ENCODE results near the gene COL4A3. TPM values are rescaled to one million over a fixed set of nuclear protein-coding genes. Genes with fewer than 3 reads are reported as not detected.

Gene COL4A3
- total and polyA plus RNA-seq, 2 experiments from 2014 or later, result 0.29 TPM; not detected in 1

DNA sequence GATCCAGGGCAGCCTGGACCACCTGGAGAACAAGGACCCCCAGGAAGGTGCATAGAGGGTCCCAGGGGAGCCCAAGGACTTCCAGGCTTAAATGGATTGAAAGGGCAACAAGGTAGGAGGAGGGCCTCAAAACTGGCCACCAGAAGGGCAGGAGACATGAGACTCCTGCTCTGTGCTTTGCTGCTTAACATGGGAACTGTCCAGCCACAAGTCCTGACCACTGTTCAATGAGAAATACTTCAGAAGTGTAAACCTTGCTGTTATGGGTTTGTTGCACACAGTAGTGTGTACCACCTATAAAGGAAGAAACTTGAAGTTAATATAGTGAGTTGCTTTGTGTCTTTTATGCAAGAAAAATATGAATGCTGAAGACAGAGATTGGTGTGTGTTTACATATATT lies 116.5 kb downstream of the COL4A3 start:
- Histone ChIP-seq H3K27ac (no peak overlapping the region), H3K4me1 (ENCODE audit: low read depth) (no peaks in the 10 kb centered on the region), H3K9me3 (ENCODE audit: low read depth) (no peaks in the 10 kb centered on the region), H3K4me3 (no peak overlapping the region), H3K27me3 (no peaks in the 10 kb centered on the region), H3K36me3 (no peaks in the 10 kb centered on the region)
- peak; percentile 12 to 54 for DNase-seq (ENCODE audit: low read depth in 1 of 2, low spot score in 1 of 2)
- TF ChIP-seq, protein P1, sequence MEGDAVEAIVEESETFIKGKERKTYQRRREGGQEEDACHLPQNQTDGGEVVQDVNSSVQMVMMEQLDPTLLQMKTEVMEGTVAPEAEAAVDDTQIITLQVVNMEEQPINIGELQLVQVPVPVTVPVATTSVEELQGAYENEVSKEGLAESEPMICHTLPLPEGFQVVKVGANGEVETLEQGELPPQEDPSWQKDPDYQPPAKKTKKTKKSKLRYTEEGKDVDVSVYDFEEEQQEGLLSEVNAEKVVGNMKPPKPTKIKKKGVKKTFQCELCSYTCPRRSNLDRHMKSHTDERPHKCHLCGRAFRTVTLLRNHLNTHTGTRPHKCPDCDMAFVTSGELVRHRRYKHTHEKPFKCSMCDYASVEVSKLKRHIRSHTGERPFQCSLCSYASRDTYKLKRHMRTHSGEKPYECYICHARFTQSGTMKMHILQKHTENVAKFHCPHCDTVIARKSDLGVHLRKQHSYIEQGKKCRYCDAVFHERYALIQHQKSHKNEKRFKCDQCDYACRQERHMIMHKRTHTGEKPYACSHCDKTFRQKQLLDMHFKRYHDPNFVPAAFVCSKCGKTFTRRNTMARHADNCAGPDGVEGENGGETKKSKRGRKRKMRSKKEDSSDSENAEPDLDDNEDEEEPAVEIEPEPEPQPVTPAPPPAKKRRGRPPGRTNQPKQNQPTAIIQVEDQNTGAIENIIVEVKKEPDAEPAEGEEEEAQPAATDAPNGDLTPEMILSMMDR (IDR thresholded peaks at IDR 0.05; ENCODE audit: low read depth, low read length), result no peak

DNA sequence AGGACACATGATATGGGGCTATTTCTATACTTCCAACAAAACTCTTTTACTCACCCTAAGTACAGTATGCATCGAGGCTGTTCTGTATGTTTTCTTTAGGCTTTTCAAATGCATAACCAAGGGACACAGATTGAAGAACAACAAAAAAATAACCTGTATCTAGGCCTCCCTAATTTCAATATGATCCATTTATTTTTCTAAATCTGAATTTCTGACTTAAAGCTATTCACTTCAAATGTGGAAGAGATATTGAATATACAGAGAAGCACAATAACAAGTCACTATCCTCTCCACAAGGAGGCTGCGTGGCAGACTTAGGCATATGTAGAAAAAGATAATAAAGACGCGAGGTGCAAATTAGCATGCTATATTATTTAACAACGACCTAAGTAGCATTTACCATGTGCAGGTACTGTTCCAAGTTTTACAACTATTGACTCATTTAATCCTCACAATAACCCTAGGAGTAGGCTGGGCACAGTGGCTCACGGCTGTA lies 121.4 kb downstream of the COL4A3 start:
- no peaks in the 10 kb centered on the region for H3K36me3 ChIP-seq
- TF ChIP-seq, protein P1 (IDR thresholded peaks at IDR 0.05; ENCODE audit: low read depth, low read length), result no peak
- DNase-seq (ENCODE audit: low read depth in 1 of 2, low spot score in 1 of 2), result no peak
- H3K27me3 ChIP-seq, result no peaks in the 10 kb centered on the region
- no peaks in the 10 kb centered on the region for H3K9me3 ChIP-seq (ENCODE audit: low read depth)
- H3K4me1 ChIP-seq (ENCODE audit: low read depth), result no peaks in the 10 kb centered on the region
- H3K27ac ChIP-seq, result no peak overlapping the region
- H3K4me3 ChIP-seq, result no peak overlapping the region

DNA sequence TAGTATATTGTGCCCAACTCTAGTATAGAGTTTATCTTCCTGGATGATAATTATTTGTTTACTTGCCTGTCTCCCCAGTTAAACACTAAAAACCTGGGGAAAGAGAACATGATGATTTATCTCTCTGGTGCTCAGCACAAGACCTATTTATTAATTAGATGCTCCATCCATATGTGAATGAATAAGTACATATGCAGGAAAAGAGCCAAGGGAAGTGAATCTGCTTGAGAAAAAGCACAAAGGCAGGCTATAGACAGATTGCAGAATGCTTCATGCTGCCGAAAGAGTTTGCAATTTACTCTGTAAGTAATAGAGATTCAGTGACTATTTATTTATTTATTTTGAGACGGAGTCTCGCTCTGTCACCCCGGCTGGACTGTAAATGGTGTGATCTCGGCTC lies 123.3 kb downstream of the COL4A3 start:
- Histone ChIP-seq H3K27ac (no peak overlapping the region), H3K9me3 (ENCODE audit: low read depth) (no peaks in the 10 kb centered on the region), H3K4me1 (ENCODE audit: low read depth) (no peaks in the 10 kb centered on the region), H3K36me3 (no peaks in the 10 kb centered on the region), H3K4me3 (no peak overlapping the region), H3K27me3 (no peaks in the 10 kb centered on the region)
- TF ChIP-seq, protein P1 (IDR thresholded peaks at IDR 0.05; ENCODE audit: low read depth, low read length), result no peak
- no peak for DNase-seq (ENCODE audit: low read depth in 1 of 2, low spot score in 1 of 2)

DNA sequence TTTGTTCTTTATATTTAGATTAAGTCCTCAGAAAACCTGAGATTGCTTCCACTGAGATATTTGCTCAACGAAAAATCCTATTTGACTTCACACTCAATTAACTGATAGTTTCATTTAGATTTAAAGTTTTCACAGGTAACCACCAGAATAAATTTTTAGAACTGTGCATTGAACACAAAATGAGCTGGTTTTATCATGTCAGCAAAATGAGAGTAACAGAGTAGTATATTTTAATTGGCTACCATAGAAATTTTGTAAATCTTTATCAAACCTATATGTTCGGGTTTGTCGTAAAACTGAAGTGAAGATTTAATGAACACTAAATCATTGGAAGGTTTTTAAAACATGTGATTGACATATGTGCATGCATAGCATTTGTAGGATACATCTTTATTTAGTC lies 127.9 kb downstream of the COL4A3 start:
- Histone ChIP-seq H3K9me3 (ENCODE audit: low read depth) (no peaks in the 10 kb centered on the region), H3K36me3 (no peaks in the 10 kb centered on the region), H3K27ac (no peak overlapping the region), H3K4me1 (ENCODE audit: low read depth) (no peaks in the 10 kb centered on the region), H3K4me3 (no peak overlapping the region), H3K27me3 (no peaks in the 10 kb centered on the region)
- TF ChIP-seq, protein P1 (IDR thresholded peaks at IDR 0.05; ENCODE audit: low read depth, low read length), result no peak
- DNase-seq (ENCODE audit: low read depth in 1 of 2, low spot score in 1 of 2), result no peak

DNA sequence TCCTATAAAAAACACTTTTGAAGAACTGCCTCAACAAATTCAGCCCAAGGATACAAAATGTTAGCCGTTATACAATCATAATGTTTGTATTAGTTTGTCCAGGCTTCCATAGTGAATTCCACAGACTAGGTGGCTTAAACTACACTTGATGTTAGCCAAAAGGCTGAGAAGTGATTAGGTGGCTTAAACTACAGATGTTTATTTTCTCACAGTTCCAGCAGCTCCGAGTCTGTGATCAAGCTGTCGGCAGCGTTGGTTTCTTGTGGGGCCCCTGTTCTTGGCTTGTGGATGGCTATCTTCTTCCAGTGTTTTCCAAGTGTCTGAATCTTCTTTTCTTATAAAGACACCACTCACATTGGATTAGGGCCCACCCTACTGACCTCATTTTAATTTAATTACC lies 129.1 kb downstream of the COL4A3 start:
- TF ChIP-seq, protein P1 (IDR thresholded peaks at IDR 0.05; ENCODE audit: low read depth, low read length), result no peak
- H3K27ac ChIP-seq, result no peak overlapping the region
- no peaks in the 10 kb centered on the region for H3K36me3 ChIP-seq
- H3K4me3 ChIP-seq, result no peak overlapping the region
- no peak for DNase-seq (ENCODE audit: low read depth in 1 of 2, low spot score in 1 of 2)
- no peaks in the 10 kb centered on the region for H3K4me1 ChIP-seq (ENCODE audit: low read depth)
- no peaks in the 10 kb centered on the region for H3K27me3 ChIP-seq
- no peaks in the 10 kb centered on the region for H3K9me3 ChIP-seq (ENCODE audit: low read depth)

DNA sequence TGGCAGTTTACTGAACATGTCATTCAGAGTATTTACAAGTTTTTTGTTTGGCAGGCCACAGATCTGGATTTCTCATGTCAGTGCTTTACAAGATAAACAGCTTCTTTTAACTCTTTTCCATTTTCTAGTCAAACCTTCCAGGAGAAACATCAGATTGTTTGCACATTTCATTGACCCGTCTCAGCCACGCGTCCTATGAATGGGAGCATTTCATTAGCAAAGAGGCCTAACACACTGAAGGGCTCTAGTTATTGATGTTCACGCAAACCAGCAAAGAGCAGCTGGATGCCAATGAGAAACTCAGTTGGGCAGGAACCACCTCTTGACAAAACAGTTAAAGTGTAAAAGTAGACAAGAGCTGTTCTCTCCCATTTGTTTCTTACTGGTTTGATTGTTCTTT lies 131.4 kb downstream of the COL4A3 start:
- TF ChIP-seq, protein P1 (IDR thresholded peaks at IDR 0.05; ENCODE audit: low read depth, low read length), result no peak
- Histone ChIP-seq H3K4me1 (ENCODE audit: low read depth) (no peaks in the 10 kb centered on the region), H3K27me3 (no peaks in the 10 kb centered on the region), H3K4me3 (no peak overlapping the region), H3K27ac (no peak overlapping the region), H3K9me3 (ENCODE audit: low read depth) (no peaks in the 10 kb centered on the region), H3K36me3 (no peaks in the 10 kb centered on the region)
- no peak for DNase-seq (ENCODE audit: low read depth in 1 of 2, low spot score in 1 of 2)
